ENCODE measurements around the gene OR2T3. TPM values are rescaled to one million over a fixed set of nuclear protein-coding genes. Genes with fewer than 3 reads are reported as not detected.
"Not testable (repeated sequence)": the region's sequence is repeated elsewhere in the genome, so short reads cannot be mapped to it uniquely, and the experiment has no call there.

The OR2T3 gene
- total and polyA plus RNA-seq, 11 donors: not detected

DNA sequence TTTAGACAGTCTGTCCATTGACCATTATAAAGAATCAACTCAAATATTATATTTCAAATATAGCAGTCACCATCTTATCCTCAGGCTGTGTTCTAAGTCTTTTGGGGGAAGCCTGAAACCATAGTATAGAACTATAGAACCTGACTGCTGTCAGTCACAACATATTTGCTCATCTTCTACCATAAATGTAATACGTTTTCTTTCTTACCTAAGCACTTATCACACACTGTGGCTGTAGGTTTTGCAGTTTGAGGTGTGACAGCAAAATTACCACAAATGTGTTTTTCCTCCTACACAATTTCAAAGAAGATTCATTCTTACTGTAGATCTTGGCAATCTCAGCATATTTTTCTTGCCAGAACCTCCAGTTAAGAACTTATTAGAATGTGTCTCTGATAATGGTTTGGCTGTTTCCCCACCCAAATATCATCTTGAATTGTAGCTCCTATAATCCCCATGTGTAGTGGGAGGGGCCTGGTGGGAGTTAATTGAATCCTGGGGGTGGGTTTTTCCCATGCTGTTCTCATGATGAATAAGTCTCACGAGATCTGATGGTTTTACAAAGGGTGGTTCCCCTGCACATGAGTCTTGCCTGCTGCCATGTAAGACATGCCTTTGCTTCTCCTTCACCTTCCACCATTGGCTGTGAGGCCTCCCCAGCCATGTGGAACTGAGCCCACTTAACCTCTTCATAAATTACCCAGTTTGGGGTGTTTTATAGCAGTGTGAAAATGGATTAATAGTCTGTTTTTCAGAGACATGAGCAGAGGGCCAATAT, 30.5 kb upstream of the OR2T3 start:
- 31 to 53% (median 44%) methylated on average over 1 of the region's 2 CpGs for WGBS, 4 donors
- H3K4me3 ChIP-seq, DNase-seq, H3K36me3 ChIP-seq, ATAC-seq, H3K27ac ChIP-seq, H3K9me3 ChIP-seq, H3K4me1 ChIP-seq, H3K27me3 ChIP-seq: not testable (repeated sequence)
- intact Hi-C loops (cut with DNase I): loop anchor here in 1 of 10 donors (10.0 kb wide), 1 partner anchor 202 kb away; the partner anchor contains the start of gene OR2T35

DNA sequence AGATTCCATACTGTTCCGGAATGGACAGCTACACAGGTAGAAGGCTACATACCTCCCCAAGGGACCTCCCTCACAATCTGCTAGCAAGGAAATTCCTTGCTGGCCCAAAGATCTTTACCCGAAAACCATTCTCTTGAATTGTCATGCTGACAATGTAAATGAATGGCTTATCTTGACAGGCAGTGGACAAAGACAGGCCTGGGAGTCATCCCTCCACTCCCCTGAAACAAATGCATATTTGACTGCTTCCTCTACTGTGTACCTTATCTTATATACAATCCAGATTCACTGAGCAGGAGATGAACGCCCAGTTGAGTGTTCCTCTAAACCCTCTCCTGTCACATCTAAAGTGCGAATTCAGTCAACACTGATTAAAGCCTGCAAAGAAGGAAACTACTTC, 28.5 kb upstream of the OR2T3 start:
- H3K27ac ChIP-seq, H3K27me3 ChIP-seq, H3K4me1 ChIP-seq, ATAC-seq, H3K9me3 ChIP-seq, H3K36me3 ChIP-seq, H3K4me3 ChIP-seq, DNase-seq: not testable (repeated sequence)
- WGBS, 4 donors: 60 to 79% (median 74%) methylated on average over 4 of the region's 4 CpGs
- intact Hi-C loops (cut with DNase I): loop anchor here in 1 of 10 donors (10.0 kb wide), 1 partner anchor 200 kb away; the partner anchor contains the start of gene OR2T35

DNA sequence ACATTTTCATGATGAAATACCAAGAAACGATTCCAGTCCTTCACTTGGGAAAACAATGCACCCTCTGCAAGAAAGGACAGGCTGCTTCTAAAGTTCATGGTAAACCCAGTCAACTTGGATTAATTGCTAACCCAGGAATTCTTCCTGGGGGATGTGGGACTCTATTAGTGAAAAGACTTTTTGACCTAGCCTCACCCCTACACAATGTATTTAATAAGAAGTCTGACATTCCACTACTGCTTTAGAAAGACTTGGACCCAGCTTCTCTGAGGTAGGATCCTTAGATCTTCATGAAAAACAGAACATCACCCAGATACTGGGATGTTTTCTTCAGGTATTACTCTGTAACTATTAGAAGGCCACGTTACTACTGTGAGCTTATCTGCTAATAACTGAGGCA, 27.8 kb upstream of the OR2T3 start, which contains the start of gene OR2T2:
OR2T2 (plus strand) TSS at position 239 of the 400 bp plus-strand sequence. CDS start 7,161 bp downstream, outside the sequence.
- WGBS, 4 donors: 62 to 69% methylated on average over 1 of the region's 2 CpGs; no CpG with 5 or more reads in 2 of the 4 donors
- ATAC-seq, H3K4me1 ChIP-seq, H3K36me3 ChIP-seq, H3K27me3 ChIP-seq, H3K4me3 ChIP-seq, DNase-seq, H3K9me3 ChIP-seq, H3K27ac ChIP-seq: not testable (repeated sequence)
- intact Hi-C loops (cut with DNase I): loop anchor here in 1 of 10 donors (10.0 kb wide), 1 partner anchor 199 kb away; the partner anchor contains the start of gene OR2T35

DNA sequence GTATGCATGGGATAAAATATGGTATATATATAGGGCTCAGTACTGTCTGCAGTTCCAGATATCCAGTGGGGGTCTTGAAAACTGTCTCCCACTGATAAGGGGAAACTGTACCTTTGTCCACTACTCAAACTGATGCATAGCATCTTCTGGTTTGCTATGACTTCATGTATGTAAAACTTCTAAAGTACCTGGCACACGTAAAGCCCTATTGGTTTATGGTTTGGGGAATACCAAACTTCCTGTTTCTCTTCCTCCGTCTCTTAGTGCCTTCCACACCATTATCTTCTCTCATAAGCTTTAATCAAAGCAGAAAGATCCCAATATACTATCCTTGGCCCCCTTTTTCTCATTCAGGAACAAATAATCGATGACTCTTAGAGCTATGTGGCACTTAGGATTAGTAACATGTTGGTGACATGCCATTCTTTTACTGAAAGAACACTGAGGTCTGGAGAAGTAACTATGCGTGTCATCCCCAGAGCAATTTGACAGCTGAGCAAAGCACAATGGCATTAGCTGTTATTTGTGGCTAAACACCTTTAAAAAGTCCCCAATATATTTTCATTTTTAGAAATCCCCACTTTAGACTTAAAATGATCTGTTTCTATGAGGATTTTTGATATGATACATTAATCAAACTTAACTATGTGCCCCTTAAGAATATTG, 24.6 kb upstream of the OR2T3 start:
- not testable (repeated sequence) for H3K36me3 ChIP-seq, H3K9me3 ChIP-seq, H3K27ac ChIP-seq, H3K4me3 ChIP-seq, H3K4me1 ChIP-seq, H3K27me3 ChIP-seq, DNase-seq, ATAC-seq
- no CpG with 5 or more reads among the region's 4 CpGs for WGBS, 4 donors
- intact Hi-C loops (cut with DNase I): loop anchor here in 1 of 10 donors (10.0 kb wide), 1 partner anchor 196 kb away; the partner anchor contains the start of gene OR2T35

DNA sequence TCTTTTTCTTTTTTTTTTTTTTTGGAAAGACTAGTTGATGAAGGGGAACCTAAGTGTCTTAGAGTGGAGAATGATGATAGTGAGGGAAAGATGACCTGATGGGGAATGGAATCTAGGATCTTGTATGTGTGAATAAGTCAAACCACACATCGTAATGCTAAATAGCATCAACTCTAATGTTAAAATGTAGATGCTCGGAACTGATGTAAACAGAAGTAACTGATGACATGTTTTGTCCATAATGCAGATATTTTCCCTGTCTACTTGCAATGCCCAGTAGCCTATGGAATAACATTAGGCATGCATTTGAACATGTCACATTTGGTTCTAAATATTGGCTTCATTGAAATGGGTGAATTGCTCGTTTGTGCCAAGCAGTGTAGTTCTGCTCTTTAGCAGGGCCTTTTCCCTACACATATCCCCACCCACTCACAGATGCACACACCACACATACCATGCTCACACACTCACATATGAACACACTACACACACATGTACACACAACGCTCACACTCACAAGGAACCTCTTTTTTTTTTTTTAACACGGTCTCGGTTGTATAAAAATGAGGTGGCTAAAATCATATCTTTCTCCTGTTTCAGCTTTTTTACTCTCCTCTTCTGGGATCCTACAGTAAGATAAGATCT, 23.2 kb upstream of the OR2T3 start:
- ATAC-seq, DNase-seq, H3K36me3 ChIP-seq, H3K27ac ChIP-seq, H3K4me1 ChIP-seq, H3K27me3 ChIP-seq, H3K4me3 ChIP-seq, H3K9me3 ChIP-seq: not testable (repeated sequence)
- intact Hi-C loops (cut with DNase I): loop anchor here in 1 of 10 donors (10.0 kb wide), 1 partner anchor 195 kb away; the partner anchor contains the start of gene OR2T35
- WGBS, 4 donors: 71 to 89% (median 78%) methylated on average over 5 of the region's 6 CpGs

DNA sequence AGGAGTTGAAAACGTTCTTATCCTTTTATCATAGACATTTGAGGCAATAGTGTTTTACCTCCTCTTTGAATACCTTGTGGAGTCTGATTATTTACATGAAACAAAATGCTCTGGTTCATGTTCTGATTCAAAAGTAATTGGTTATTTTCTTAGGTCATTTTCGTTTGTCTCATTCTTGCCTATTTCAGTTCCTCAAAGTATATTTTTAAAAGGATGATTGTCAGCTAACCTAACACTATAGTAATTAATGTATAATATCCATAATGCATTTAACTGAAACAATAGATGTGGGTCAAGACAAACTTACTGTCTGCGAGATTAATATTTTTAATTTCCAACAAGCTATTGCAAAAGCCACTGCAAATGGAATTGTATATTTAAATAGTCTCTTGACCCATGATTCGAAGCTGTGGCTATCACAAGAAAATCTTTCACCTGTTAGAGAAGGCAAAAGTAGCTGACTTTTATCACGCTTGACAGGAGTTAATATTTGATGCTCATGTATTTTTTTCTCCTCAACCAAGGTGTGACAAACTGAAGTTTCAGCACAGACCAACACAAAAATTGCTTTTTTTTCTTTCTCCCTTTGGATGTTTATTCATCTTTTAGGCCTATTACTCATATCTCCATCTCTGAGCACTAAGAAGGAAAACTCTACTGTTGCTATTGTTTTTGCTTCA, 22.5 kb upstream of the OR2T3 start:
- H3K4me3 ChIP-seq; intact Hi-C loops (cut with DNase I); H3K36me3 ChIP-seq; DNase-seq; H3K27ac ChIP-seq; H3K9me3 ChIP-seq; H3K27me3 ChIP-seq; ATAC-seq; H3K4me1 ChIP-seq: not testable (repeated sequence)
- 30 to 40% (median 37%) methylated on average over 2 of the region's 5 CpGs for WGBS, 4 donors

DNA sequence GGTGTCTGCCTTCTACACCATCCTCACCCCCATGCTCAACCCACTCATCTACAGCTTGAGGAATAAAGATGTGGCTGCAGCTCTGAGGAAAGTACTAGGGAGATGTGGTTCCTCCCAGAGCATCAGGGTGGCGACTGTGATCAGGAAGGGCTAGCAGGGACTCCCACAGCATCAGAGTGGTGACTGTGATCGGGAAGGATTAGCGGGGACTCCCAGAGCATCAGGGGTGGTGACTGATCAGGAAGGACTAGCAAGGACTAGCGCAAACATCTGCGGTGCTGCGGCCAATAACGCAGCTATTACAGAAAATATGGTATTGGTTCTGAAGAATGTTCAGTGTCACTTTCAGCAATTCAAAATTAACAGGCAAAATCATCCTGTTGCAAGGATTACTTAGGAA, 19.5 kb upstream of the OR2T3 start:
- ATAC-seq; DNase-seq; intact Hi-C loops (cut with DNase I); H3K27me3 ChIP-seq; H3K27ac ChIP-seq; H3K36me3 ChIP-seq; H3K4me1 ChIP-seq; H3K4me3 ChIP-seq; H3K9me3 ChIP-seq: not testable (repeated sequence)
- 84 to 92% (median 88%) methylated on average over 4 to 7 of the region's 7 CpGs for WGBS, 4 donors

DNA sequence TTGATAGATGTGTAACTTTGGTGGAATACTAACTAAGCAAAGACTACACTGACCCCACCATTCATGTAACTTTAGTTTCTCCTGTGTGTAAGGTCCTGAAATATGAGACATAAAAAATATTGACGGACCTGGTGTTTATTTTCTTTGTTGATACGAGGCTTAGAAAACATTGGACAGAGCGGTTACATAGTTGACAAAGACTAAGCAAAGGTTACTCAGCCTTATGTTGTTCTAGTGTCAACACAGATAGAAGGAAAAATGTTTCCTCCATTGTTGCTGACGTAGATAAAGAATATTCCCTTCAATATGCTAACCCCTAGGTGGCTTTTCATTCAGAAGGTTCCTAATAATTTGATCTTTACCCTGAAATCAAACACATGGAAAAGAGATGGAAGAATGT, 18.1 kb upstream of the OR2T3 start:
- H3K27me3 ChIP-seq; DNase-seq; H3K9me3 ChIP-seq; H3K27ac ChIP-seq; H3K4me1 ChIP-seq; intact Hi-C loops (cut with DNase I); H3K4me3 ChIP-seq; ATAC-seq; H3K36me3 ChIP-seq: not testable (repeated sequence)
- WGBS, 4 donors: 72 to 94% (median 75%) methylated on average over 1 to 3 of the region's 4 CpGs

DNA sequence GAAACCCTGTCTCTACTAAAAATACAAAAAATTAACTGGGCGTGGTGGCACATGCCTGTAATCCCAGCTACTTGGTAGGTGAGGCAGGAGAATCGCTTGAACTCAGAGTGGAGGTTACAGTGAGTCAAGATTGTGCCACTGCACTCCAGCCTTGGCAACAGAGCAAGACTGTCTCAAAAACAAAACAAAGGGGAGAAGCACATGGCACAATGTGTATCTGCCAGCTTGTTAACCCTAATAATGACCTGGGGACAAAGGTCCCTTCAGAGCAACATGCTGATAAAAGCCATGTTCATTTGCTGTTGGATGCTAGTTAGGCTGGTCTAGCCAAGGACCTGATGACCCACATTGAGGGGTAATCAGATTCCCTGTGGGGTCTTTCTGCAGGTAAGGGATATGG, 16.5 kb upstream of the OR2T3 start:
- not testable (repeated sequence) for H3K4me1 ChIP-seq

DNA sequence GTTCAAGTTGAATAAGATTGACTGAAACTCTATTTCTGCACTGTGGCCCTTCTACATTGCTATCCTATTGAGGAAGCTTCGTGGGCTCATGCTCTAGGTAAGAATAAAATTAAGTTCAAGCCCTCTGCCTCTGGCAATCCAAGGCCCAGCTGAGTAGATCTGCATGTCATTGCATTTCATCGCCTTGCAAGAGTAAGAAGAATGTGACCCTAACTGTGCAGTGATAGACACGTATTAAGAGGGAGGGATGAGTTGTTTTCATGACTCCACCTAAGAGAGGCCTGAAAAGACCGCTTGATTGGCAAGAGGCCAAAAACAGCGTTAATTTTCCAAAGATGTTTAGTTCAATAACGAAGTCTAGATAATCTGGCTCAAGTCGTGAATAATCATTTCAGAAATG, 14.0 kb upstream of the OR2T3 start:
- H3K36me3 ChIP-seq; DNase-seq; H3K4me1 ChIP-seq; H3K27ac ChIP-seq; intact Hi-C loops (cut with DNase I); H3K4me3 ChIP-seq; H3K9me3 ChIP-seq; ATAC-seq; H3K27me3 ChIP-seq: not testable (repeated sequence)
- 55 to 62% (median 58%) methylated on average over 7 of the region's 7 CpGs for WGBS, 4 donors

More for the DNA sequence above, 16.5 kb upstream of the OR2T3 start:
- H3K4me3 ChIP-seq; DNase-seq; ATAC-seq; intact Hi-C loops (cut with DNase I); H3K36me3 ChIP-seq; H3K27me3 ChIP-seq; H3K27ac ChIP-seq; H3K9me3 ChIP-seq: not testable (repeated sequence)
- no CpG with 5 or more reads among the region's 2 CpGs for WGBS, 4 donors

Measured in heart left ventricle (tissue), 16 donors.